HS-27A (cell line): Measurements from ENCODE around the gene GALNT9.
"Not testable (repeated sequence)": the region's sequence is repeated elsewhere in the genome, so short reads cannot be mapped to it uniquely, and the experiment has no call there.

Experiments
- DNase-seq: peaks from one replicate; pipeline ENCODE4 v3.0.0-alpha.2; 2012; ENCODE audit warnings: low read depth, missing footprints

GALNT9 gene

DNA sequence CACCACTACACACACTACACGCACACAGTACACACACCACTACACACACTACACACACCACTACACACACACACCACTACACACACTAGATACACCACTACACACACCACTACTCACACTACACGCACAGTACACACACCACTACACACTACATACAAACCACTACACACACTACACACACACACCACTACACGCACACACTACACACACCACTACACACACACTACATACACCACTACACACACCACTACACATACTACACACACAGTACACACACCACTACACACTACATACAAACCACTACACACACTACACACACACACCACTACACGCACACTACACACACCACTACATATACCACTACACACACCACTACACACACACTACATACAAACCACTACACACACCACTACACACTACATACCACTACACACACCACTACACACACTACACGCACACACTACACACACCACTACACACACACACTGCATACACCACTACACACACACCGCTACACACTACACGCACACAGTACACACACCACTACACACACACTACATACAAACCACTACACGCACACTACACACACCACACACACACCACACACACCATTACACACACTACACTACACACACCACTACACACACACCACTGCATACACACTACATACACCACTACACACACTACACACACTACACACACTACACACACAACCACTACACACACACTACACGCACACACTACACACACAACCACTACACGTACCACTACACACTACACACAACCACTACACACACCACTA, 173.4 kb downstream of the GALNT9 start:
- no peak for DNase-seq

DNA sequence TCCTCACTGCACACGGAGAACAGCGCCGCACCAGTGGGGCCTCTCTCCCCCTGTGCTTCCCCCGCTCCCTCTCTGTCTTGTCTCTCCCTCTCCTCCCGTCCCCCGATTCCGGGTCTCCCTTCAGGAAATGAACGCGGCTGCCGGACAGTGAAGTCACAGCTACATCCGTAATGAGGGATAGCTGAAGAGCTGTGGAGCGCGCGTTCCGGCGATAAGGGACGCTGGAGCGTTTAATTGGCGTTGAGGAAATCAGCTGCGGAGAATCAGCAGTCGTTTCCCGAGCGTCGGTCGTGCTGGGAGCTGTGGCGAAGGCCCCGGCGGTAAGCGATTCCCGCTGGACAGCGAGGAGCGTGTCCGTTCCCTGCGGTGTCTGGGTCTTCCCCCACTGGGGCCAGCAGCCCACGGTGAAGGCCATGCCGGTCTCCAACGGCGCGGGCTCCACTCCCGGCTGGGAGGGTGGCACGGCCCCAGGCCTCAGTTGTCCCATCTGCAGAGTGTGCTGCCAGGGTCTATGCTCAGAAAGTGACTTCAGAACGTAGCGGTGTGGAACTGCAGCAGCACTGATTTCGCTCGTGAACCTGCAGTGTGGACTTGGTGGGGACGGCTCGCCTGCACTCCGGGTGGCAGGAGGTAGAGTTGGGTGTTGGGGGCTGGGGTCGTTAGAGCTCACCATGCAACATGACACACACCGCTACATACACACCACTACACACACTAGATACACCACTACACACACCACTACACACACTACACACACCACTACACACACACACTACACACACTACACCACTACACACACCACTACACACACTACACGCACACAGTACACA, 174.2 kb downstream of the GALNT9 start:
- DNase-seq: no peak

DNA sequence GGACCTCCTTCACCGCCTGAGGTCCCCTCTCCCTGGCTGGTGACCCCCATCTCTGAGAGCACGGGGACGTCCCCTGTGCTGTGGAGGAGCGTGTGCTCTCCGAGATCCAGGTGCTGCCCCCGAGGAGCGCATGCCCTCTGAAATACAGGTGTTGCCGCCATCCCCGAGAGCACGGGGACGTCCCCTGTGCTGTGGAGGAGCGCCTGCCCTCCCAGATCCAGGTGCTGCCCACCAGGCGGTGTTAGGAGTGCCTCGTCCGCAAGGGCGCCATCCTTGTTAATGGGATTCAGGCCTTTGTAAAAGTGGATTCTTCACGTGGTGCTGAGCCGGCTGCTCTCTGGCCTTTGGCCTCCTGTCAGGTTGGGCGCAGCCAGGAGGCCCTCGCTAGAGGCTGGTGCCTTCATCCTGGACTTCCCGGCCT, 175.0 kb downstream of the GALNT9 start:
- DNase-seq: no peak

DNA sequence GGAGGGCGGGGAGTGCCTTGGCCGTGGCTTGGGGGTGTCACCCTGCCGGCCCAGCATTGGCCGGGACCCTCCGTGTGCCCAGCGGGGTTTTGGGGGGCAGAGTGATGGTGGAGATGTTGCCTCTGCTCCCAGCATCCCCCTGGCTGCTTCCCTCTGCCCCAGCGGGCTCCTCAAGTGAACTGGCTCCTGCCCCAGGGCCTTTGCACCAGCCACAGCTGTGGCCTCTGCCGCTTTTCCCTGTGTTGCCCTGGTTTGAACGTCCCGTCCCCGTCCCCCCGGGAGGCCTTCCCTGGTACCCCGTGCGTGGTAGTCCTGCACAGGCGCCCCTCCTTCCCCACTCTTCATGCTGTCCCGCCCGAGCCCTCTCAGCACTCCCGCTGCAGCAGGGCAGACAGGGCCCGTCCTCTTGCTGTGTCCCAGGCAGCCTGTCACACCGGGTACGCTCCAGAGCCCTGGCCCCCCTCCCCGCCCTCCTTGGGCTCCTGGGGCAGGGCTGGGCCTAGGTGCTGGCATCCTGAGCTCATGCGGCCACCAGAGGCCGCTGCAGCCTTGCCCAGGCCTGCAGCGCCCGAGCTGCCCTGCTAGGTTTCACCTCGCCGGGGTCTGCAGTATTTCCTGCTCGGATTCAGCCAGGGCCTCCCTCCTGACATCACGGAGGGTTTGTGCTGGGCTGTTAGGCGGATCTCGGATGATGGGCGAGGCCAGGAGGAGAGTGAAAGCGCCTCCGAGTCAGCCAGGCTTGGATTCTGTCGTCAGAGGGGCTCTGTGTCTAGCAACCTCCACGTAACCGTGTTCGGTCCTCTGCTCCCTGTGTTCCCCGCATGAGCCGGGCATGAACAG, 175.7 kb downstream of the GALNT9 start:
- DNase-seq: no peak

DNA sequence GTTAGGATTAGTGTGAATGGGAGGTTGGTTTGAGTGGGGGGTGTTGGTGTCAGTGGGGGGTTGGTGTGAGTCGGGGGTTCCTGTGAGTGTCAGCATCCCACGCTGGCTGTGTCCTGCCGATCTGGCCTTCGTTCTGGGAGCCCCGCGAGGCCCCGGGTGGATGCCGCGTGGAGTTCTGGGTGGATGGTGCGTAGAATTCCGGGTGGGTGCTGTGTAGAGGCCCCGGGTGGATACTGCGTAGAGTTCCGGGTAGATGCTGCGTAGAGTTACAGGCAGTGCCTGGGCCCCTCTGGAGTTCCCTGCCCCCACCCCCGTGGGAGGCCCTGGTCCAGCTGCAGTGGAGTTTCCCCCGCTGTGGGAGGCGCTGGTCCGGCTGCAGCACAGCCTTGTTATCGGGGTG, 176.4 kb downstream of the GALNT9 start:
- no peak for DNase-seq

DNA sequence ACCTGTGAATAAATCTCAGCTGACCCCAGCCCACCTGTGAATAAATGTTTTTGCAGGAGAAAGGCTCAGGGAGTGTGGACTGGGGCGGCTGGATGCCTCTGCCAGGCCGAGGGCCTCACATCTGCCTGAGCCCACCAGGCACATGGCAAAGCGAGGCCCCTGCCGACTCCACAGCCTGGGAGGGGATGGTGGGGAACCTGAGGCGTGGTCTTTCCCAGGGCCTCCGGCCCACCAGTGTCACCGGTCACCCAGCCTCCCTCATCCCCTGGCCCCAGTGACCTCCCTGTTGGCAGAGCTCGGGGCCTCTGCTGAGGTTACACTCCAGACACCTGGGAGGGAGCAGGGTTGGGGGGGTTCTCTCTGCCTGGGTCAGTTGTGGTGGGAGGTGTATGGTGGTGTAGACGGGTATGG, 177.0 kb downstream of the GALNT9 start:
- no peak for DNase-seq

DNA sequence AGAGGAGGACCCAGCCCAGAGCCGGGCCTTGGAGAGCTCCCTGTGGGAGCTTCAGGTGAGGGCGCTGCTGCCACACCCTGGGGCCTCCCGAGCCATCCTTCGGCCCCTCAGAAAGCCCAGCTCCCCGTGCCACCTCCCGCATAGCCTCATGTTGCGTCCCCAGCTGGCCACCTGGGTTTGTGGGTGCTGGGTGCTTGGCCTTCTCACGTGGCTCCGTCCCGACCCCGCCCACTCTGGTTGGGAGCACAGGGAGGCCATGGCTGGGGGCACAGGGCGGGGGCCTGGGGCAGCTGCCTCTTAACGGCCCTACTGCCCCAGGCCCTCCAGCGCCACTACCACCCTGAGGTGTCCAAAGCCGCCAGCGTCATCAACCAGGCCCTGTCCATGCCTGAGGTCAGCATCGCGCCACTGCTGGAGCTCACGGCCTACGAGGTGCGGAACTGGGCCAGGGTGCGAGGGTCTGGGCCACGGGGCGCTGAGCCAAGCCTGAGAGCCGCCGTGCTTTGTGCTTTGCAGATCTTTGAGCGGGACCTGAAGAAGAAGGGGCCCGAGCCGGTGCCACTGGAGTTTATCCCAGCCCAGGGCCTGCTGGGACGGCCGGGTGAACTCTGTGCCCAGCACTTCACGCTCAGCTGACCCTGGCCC, 177.5 kb downstream of the GALNT9 start:
- DNase-seq: no peak

DNA sequence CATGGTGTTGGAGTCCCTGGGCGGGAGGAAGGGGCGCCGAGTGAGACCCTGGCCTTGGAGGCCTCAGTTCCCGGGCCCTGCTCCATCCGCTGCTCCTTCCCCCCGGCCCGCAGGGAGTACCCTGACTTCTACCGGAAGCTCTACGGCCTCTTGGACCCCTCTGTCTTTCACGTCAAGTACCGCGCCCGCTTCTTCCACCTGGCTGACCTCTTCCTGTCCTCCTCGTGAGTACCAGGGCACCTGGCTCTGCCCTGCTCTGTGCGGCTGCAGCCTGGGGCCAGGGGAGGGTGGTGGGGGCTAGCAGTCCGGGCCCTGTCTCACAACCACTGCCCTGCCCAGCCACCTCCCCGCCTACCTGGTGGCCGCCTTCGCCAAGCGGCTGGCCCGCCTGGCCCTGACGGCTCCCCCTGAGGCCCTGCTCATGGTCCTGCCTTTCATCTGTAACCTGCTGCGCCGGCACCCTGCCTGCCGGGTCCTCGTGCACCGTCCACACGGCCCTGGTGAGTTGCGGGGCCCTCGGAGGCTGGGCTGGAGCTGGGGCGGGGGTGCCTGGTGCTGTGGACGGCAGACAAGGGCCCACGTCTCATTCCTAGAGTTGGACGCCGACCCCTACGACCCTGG, 178.1 kb downstream of the GALNT9 start:
- no peak for DNase-seq

DNA sequence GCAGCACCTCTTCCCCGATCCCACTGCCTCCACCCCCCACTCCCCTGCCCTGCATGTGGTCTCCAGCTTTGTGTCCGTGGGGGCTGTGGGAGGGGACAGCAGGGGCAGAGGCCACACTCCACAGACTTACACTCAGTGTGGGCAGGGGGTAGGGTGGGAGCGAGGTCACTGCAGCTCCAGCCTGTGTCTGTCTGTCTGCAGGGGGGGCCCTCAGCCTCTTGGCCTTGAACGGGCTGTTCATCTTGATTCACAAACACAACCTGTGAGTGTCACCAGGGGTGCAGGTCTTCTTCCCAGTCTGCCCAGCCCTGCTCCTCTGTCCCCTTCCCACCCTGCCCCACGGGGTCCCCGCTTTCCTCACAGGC, 178.6 kb downstream of the GALNT9 start:
- DNase-seq: no peak

DNA sequence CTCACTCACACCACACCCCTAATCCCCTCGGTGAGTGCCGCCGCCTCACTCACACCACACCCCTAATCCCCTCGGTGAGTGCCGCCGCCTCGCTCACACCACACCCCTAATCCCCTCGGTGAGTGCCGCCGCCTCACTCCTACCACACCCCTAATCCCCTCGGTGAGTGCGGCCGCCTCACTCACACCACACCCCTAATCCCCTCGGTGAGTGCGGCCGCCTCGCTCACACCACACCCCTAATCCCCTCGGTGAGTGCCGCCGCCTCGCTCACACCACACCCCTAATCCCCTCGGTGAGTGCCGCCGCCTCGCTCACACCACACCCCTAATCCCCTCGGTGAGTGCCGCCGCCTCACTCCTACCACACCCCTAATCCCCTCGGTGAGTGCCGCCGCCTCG, 179.9 kb downstream of the GALNT9 start:
- not testable (repeated sequence) for DNase-seq

DNA sequence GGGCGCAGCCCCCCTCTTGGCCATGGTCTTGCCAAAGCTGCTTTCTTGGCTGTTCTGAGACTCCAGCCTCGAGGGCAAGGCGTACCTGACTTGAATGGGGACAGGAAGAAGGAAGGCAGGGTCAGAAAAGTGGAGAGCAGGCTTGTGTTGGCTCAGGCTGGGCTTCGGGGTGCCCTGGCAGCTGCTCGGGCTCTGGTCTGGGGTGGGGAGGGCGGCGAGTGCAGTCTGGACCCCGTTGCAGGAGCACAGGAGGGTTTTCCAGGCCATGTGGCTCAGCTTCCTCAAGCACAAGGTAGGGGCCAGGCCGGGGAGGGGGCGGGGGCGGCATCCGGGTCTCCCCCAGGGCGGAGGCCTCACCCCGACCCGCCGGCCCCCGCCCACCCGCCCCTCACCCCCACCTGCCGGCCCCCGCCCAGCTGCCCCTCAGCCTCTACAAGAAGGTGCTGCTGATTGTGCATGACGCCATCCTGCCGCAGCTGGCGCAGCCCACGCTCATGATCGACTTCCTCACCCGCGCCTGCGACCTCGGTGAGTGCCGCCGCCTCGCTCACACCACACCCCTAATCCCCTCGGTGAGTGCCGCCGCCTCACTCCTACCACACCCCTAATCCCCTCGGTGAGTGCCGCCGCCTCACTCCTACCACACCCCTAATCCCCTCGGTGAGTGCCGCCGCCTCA, 180.9 kb downstream of the GALNT9 start:
- no peak for DNase-seq

DNA sequence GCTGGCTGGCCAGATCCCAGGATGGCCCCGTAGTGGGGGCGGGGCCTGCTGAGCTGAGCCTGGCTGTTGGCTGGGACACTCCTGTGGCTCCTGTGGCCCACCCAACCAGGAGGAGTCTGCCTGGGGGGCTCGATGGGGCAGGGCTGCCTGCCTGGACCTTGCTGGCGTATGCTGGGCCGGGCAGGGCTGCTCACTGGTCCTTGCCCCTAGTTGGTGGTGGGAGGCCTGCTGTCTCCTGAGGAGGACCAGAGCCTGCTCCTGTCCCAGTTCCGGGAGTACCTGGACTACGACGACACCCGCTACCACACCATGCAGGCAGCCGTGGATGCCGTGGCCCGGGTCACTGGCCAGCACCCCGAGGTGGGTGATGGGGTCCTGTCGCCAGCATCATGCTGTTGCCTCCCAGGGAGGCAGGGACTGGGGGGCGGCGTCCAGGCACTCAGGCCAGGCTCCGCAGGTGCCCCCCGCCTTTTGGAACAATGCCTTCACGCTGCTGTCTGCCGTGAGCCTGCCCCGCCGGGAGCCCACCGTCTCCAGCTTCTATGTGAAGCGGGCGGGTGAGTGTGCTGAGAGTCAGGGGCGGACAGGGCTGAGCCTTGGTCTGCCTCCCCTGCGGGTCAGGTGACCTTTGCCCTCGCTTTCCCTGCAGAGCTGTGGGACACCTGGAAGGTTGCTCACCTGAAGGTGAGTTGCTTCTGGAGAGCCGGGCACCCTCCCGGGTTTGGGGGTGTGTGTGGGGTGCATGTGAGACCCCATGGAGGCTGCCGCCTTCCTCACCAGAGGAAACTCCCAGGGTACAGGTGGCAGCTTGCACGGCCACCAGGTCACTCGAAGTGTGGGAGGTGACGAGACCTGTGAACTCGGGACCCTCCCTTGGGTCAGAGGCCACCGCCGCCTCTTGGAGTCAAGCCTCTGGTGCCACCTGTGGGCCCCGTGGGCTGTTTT, 181.7 kb downstream of the GALNT9 start:
- DNase-seq: no peak

DNA sequence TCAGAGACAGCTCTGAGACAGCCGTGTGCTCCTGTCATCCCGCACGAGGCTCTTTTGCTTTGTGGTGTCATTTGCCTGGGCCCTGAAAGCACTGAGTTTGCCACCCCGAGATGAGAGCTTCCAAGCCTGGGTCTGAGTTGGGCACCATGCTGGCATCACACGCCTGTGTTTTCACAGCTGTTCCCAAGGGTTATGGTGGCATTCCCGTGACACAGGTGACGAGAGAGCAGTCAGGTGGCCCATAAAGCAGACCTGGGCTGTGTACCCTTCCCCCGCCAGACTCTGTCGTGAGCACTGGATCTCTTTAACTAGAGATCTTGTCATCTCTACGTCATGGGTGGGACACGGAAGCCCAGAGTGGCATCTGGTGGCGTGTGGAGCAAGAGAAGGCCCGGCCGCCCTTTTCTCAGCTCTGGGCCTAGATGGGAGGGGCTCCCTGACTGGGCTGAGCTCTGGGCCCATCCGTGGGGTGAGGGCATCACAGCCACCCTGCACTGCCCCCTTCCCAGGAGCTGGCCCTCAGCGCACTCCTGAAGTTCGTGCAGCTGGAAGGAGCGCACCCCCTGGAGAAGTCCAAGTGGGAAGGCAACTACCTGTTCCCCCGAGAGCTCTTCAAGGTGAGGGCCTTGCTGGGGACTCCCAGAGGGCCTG, 182.5 kb downstream of the GALNT9 start:
- DNase-seq: no peak
